ENCODE measurements around the gene FRAS1.

DNA sequence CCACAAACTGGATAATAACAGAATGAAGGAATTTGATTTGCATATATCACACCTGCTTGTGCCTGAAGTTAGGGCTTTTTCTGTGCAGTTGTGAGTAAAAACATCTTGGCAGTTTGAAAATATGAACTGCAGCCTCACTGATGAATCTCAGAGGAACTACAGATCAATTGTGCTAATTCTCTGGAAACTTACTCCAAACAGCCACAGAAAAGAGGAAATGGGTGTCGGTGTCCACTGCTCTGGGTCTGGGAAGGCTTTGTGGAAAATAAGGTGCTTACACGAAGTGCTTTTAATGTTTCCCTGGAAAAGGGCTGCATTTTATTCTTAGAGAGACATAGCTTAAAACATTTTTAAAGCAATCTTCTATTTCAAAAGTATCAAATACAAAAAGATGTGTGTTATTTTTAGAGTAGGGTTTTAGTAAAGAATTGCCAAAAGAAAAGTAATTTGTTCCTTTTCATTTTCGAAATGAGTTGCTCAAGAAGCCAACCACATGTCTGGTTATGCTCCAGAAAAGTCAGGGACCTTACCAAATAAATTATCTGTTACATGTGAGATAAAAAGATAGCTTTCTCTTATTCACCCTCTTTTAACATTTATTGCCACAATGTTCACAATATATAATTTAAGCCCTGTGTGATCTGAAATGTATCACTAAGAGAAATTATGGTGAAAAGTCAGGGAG, 240.1 kb downstream of the FRAS1 start:
- TF ChIP-seq TAF1 (IDR thresholded peaks at IDR 0.05; ENCODE audit: borderline replicate concordance, insufficient read depth, low read length) (no peak), POLR2AphosphoS5 (IDR thresholded peaks at IDR 0.05; ENCODE audit: low read depth, low read length) (no peak)

Data from PFSK-1 (cell line).